SK-N-SH treated with all-trans-retinoic acid at 6 μM for 48 hours (cell line): ENCODE results near the gene SLC3A2.

Experiments
- ARNTL ChIP-seq: fragments of 450-650 bp; formaldehyde crosslinking; IDR thresholded peaks from 2 replicates; pipeline ENCODE4 v1.5.0; 2020; ENCODE audit warnings: low read depth, mild to moderate bottlenecking, moderate library complexity, borderline replicate concordance
- BACH2 ChIP-seq: fragments of 250-450 bp; sonication (Bioruptor Pico); IDR thresholded peaks from 2 replicates; pipeline ENCODE4 v1.9.0; 2021; ENCODE audit warnings: mild to moderate bottlenecking, borderline replicate concordance
- CSDC2 ChIP-seq: fragments of 250-450 bp; sonication (Bioruptor Pico); IDR thresholded peaks from 2 replicates; pipeline ENCODE4 v1.5.0; 2020; ENCODE audit warnings: mild to moderate bottlenecking, moderate library complexity
- PATZ1 ChIP-seq: fragments of 250-450 bp; sonication (Bioruptor Pico); IDR thresholded peaks from 2 replicates; pipeline ENCODE4 v1.8.0; 2020; ENCODE audit warnings: mild to moderate bottlenecking, moderate library complexity, borderline replicate concordance
- TSHZ2 ChIP-seq: fragments of 250-450 bp; sonication (Bioruptor Pico); IDR thresholded peaks from 2 replicates; pipeline ENCODE4 v1.5.0; 2020; ENCODE audit warnings: mild to moderate bottlenecking, moderate library complexity
- ZC3H10 ChIP-seq: fragments of 250-450 bp; sonication (Bioruptor Pico); IDR thresholded peaks from 2 replicates; pipeline ENCODE4 v1.5.1; 2021; ENCODE audit warnings: mild to moderate bottlenecking, moderate library complexity
- ZFP30 ChIP-seq: fragments of 450-650 bp; formaldehyde crosslinking; IDR thresholded peaks from 2 replicates; pipeline ENCODE4 v1.5.0; 2022; ENCODE audit warnings: mild to moderate bottlenecking, moderate library complexity
- ZNF8 ChIP-seq: fragments of 450-650 bp; formaldehyde crosslinking; IDR thresholded peaks from 2 replicates; pipeline ENCODE4 v1.5.0; 2020; ENCODE audit warnings: mild to moderate bottlenecking, moderate library complexity

GRCh38 chr11:62919476-62919875, 38.8 kb downstream of the SLC3A2 start:
- no peak for TF ChIP-seq BACH2 (CRISPR knock-in tag)
- TF ChIP-seq ZFP30, result no peak
- no peak for TF ChIP-seq ARNTL
- TF ChIP-seq CSDC2, result no peak
- no peak for TF ChIP-seq PATZ1
- TF ChIP-seq ZC3H10 (CRISPR knock-in tag), result no peak
- no peak for TF ChIP-seq ZNF8
- no peak for TF ChIP-seq TSHZ2 (CRISPR knock-in tag)
